Heart left ventricle (tissue), 16 donors: ENCODE data around the gene FABP1. TPM values are rescaled to one million over a fixed set of nuclear protein-coding genes. Genes with fewer than 3 reads are reported as not detected.

Experiments used
- ATAC-seq, 4 donors: fragments of 200-7000 bp; cut with Tn5 transposase; one replicate each; pipeline ENCODE4 v1.9.1; 2020 to 2022; ENCODE audit warnings: moderate library complexity in 4 of 4, mild to moderate bottlenecking in 3 of 4, moderate number of reproducible peaks in 1 of 4
- DNase-seq, 5 donors: peaks; one replicate each; pipeline ENCODE4 v3.0.0-alpha.2; 2020
- H3K27ac ChIP-seq, 12 donors: fragments of 200-600 bp; sonication (generic) in 4 of 12; one replicate each; pipeline versions ENCODE4 v1.5.0 to v1.8.0; 2016 to 2022; ENCODE audit warnings: mild to moderate bottlenecking in 2 of 12
- H3K27me3 ChIP-seq, 9 donors: fragments of 200-600 bp; sonication (generic) in 2 of 9; one replicate each; pipeline versions ENCODE4 v1.5.1 to v1.8.0; 2016 to 2022; ENCODE audit warnings: mild to moderate bottlenecking in 3 of 9
- H3K36me3 ChIP-seq, 9 donors: fragments of 200-600 bp; sonication (generic) in 2 of 9; one replicate each; pipeline versions ENCODE4 v1.5.0 to v1.8.0; 2018 to 2022; ENCODE audit warnings: mild to moderate bottlenecking in 2 of 9
- H3K4me1 ChIP-seq, 12 donors: fragments of 200-600 bp; sonication (generic) in 4 of 12; one replicate each; pipeline versions ENCODE4 v1.5.0 to v1.8.0; 2016 to 2022; ENCODE audit warnings: mild to moderate bottlenecking in 3 of 12
- H3K4me3 ChIP-seq, 12 donors: fragments of 200-600 bp; sonication (generic) in 4 of 12; one replicate each; pipeline versions ENCODE4 v1.5.0 to v1.8.0; 2017 to 2022; ENCODE audit warnings: mild to moderate bottlenecking in 9 of 12, moderate library complexity in 4 of 12
- H3K9me3 ChIP-seq, 12 donors: fragments of 200-600 bp; sonication (generic) in 4 of 12; one replicate each; pipeline versions ENCODE4 v1.5.0 to v1.8.0; 2016 to 2022; ENCODE audit warnings: mild to moderate bottlenecking in 1 of 12
- CTCF ChIP-seq, 12 donors: fragments of 200-600 bp; sonication (generic) in 4 of 12; IDR thresholded peaks; one replicate each; pipeline versions ENCODE4 v1.5.0 to v1.8.0; 2018 to 2022; ENCODE audit warnings: antibody characterized with exemption in 12 of 12, mild to moderate bottlenecking in 5 of 12
- POLR2A ChIP-seq, 2 donors: fragments of 450-650 bp; IDR thresholded peaks; one replicate each; pipeline ENCODE4 v1.6.1; 2017; ENCODE audit warnings: antibody characterized with exemption in 2 of 2, mild to moderate bottlenecking in 2 of 2, moderate library complexity in 2 of 2
- WGBS, 4 donors: extraction: QIAGEN DNeasy Blood & Tissue Kit in 2 of 4; methylation state at CpG; one replicate each; pipeline versions ENCODE4 v1.1.5 to v1.1.7; 2013 to 2018; 5-methylcytosine and 5-hydroxymethylcytosine counted together
- intact Hi-C, 10 donors: fragments of 100-400 bp; cut with DNase I; formaldehyde crosslinking; loops; one replicate each; pipeline versions ENCODE4 v1.11.1 to v1.14.2; 2022
- polyA plus RNA-seq, 2 donors: library from polyadenylated mRNA; stranded (reverse); fragments of 200-250 nt; gene quantifications; one replicate each; pipeline ENCODE4 v1.2.3, GENCODE V29; 2013
- total RNA-seq, 9 donors: library from RNA; depleted of rRNA in 2 of 9; stranded (reverse); fragments of >200 nt in 2 of 9; fragmentation: NEBNext Ultra II Directional in 3 of 9; extraction: Animal tissue kit (Norgen Biotek cat#: 25700) in 3 of 9; gene quantifications; one replicate each; pipeline versions ENCODE4 v1.1.0 to v1.2.4, GENCODE V29; 2016 to 2023
- donor health status: ischemic (EF 13 %, LVEDD 7.1; RV severe dilation, severe dysfunction).
- donor health status: healthy with polysubstance abuse.
- donor health status: DM: no; HTN: yes; CAD: no.
- donor health status: DM: no; HTN: no; CAD: no.
- donor health status: ischemic (EF 25% LVEDD 6.9; RV normal size, moderate dysfunction).
- donor health status: ischemic (EF 25% LVEDD 5.7; RV mildly dilated, moderate dysfunction).
- donor health status: healthy.
- donor health status: DM: yes; HTN: yes; CAD: no.
- donor health status: ischemic (EF 35%, LVEDD 5.7; RV mildly dilated, moderate dysfunction).
- donor health status: nonischemic (EF 11% LVEDD 7.7; RV severe dilation, severe dysfunction).
- donor health status: DM: yes; HTN: yes; CAD: no.
- donor health status: PGD.
- donor health status: ischemic (EF 29% LVEDD 5.4; RV normal size, mild dysfunction).
- donor health status: nonischemic (EF 23%, LVEDD 6.1; RV moderate dilation, normal function).

FABP1 gene
- total and polyA plus RNA-seq, 11 donors, result 0.99 to 1.2 TPM; not detected in 9

- Histone ChIP-seq H3K27ac (no peak overlapping the region), H3K36me3 (no peaks in the 10 kb centered on the region), H3K27me3 (no peaks in the 10 kb centered on the region), H3K4me3 (no peak overlapping the region), H3K4me1 (peaks cover 0 to 3% (median 0%) of the 10 kb centered on the region in 12 donors), H3K9me3 (no peaks in the 10 kb centered on the region)
- TF ChIP-seq CTCF (IDR thresholded peaks at IDR 0.05) (no peak), POLR2A (IDR thresholded peaks at IDR 0.05) (no peak)
- ATAC-seq (no peak), DNase-seq (no peak)
- intact Hi-C loops, result loop anchor here in 2 of 10 donors (1.0 to 2.0 kb wide), 2 partner anchors 99 kb away; no protein-coding TSS in a partner anchor
- 77 to 84% (median 78%) methylated on average over 3 of the region's 3 CpGs for WGBS, 4 donors
Observed at GRCh38 chr2:88159481-88159880, 31.6 kb upstream of the FABP1 start.

GRCh38 chr2:88148929-88149438 is 21.1 kb upstream of the FABP1 start:
- Histone ChIP-seq H3K4me1 (no peaks in the 10 kb centered on the region), H3K9me3 (peaks cover 0 to 43% (median 9%) of the 10 kb centered on the region in 12 donors), H3K4me3 (no peak overlapping the region), H3K27ac (no peak overlapping the region), H3K27me3 (no peaks in the 10 kb centered on the region), H3K36me3 (no peaks in the 10 kb centered on the region)
- TF ChIP-seq CTCF (IDR thresholded peaks at IDR 0.05), result no peak
- TF ChIP-seq POLR2A (IDR thresholded peaks at IDR 0.05), result no peak
- DNase-seq (no peak), ATAC-seq (no peak)
- intact Hi-C loops, result no loop called here

- WGBS, 4 donors, result 68 to 100% (median 88%) methylated on average over 1 to 2 of the region's 2 CpGs
- intact Hi-C loops, result no loop called here
- Histone ChIP-seq H3K36me3 (no peaks in the 10 kb centered on the region), H3K27ac (no peak overlapping the region), H3K4me1 (no peaks in the 10 kb centered on the region), H3K4me3 (no peak overlapping the region), H3K9me3 (peaks cover 0 to 37% (median 9%) of the 10 kb centered on the region in 12 donors), H3K27me3 (no peaks in the 10 kb centered on the region)
- ATAC-seq, result no peak
- TF ChIP-seq CTCF (IDR thresholded peaks at IDR 0.05), result no peak
- no peak for TF ChIP-seq POLR2A (IDR thresholded peaks at IDR 0.05)
- no peak for DNase-seq
Observed at GRCh38 chr2:88147145-88147544, 19.3 kb upstream of the FABP1 start.

GRCh38 chr2:88146590-88146989 is 18.7 kb upstream of the FABP1 start:
- Histone ChIP-seq H3K9me3 (peaks cover 0 to 38% (median 9%) of the 10 kb centered on the region in 12 donors), H3K27me3 (no peaks in the 10 kb centered on the region), H3K27ac (no peak overlapping the region), H3K36me3 (no peaks in the 10 kb centered on the region), H3K4me3 (no peak overlapping the region), H3K4me1 (no peaks in the 10 kb centered on the region)
- DNase-seq, result no peak
- ATAC-seq, result no peak
- intact Hi-C loops, result no loop called here
- TF ChIP-seq POLR2A (IDR thresholded peaks at IDR 0.05), result no peak
- no peak for TF ChIP-seq CTCF (IDR thresholded peaks at IDR 0.05)
